HEK293 (cell line): ENCODE data around the gene TRPC6.

Experiments
- CTCF ChIA-PET: fragments of 350-600 bp; formaldehyde crosslinking; extraction: SDS; loops from one replicate; lab custom pipeline; 2021; ENCODE audit warnings: antibody characterized with exemption; lab: Yijun Ruan, JAX
- POLR2A ChIA-PET: fragments of 300-600 bp; formaldehyde crosslinking; extraction: SDS; loops from one replicate; lab custom pipeline; 2020; ENCODE audit warnings: antibody characterized with exemption, inconsistent platforms; lab: Yijun Ruan, JAX
- H3K27ac ChIP-seq: fragments of 200-500 bp; sonication (Bioruptor generic); 2 replicates; pipeline ENCODE4 v1.5.1; 2014; ENCODE audit warnings: low read depth, low read length, control low read depth, inconsistent platforms; ENCODE audit errors: extremely low read depth
- H3K36me3 ChIP-seq, 2 experiments: fragments of 200-500 bp in 1 of 2; sonication (Bioruptor generic) in 1 of 2; 1 replicate in 1 of 2; 2 replicates in 1 of 2; pipeline ENCODE4 v1.5.1; 2014 to 2017; ENCODE audit warnings: inconsistent platforms in 2 of 2, low read length in 2 of 2; ENCODE audit not compliant: control insufficient read depth in 2 of 2, insufficient read depth in 1 of 2
- H3K4me1 ChIP-seq: fragments of 200-500 bp; sonication (Bioruptor generic); 2 replicates; pipeline ENCODE4 v1.5.1; 2014; ENCODE audit warnings: mild to moderate bottlenecking, low read length, inconsistent platforms; ENCODE audit not compliant: control insufficient read depth, insufficient read depth
- H3K4me3 ChIP-seq: 2 replicates; pipeline ENCODE4 v1.5.1; 2011; ENCODE audit warnings: low read depth, mild to moderate bottlenecking, control low read depth, low read length, moderate library complexity
- H3K9me3 ChIP-seq: fragments of 200-500 bp; sonication (Bioruptor generic); 2 replicates; pipeline ENCODE4 v1.5.1; 2014; ENCODE audit warnings: low read depth, low read length, inconsistent platforms; ENCODE audit not compliant: control insufficient read depth, insufficient read depth
- BCL11B ChIP-seq: fragments of 450-650 bp; formaldehyde crosslinking; IDR thresholded peaks from 2 replicates; pipeline ENCODE4 v1.5.1; 2016; ENCODE audit warnings: low read depth, missing biosample characterization, missing genetic modification characterization
- GLIS2 ChIP-seq: fragments of 450-650 bp; formaldehyde crosslinking; IDR thresholded peaks from 2 replicates; pipeline ENCODE4 v1.5.1; 2016; ENCODE audit warnings: missing biosample characterization, missing genetic modification characterization
- MEIS1 ChIP-seq: sonication (generic); formaldehyde crosslinking; IDR thresholded peaks from 2 replicates; pipeline ENCODE4 v1.8.1; 2022; ENCODE audit warnings: missing genetic modification reagents, mild to moderate bottlenecking, borderline replicate concordance
- PRDM6 ChIP-seq: fragments of 450-650 bp; formaldehyde crosslinking; IDR thresholded peaks from 2 replicates; pipeline ENCODE4 v1.5.1; 2017; ENCODE audit warnings: missing biosample characterization, missing genetic modification characterization
- SP3 ChIP-seq: fragments of 450-650 bp; formaldehyde crosslinking; IDR thresholded peaks from 2 replicates; pipeline ENCODE4 v1.5.1; 2016; ENCODE audit warnings: missing biosample characterization, missing genetic modification characterization
- ZFP37 ChIP-seq: fragments of 450-650 bp; formaldehyde crosslinking; IDR thresholded peaks from 2 replicates; pipeline ENCODE4 v1.5.1; 2016; ENCODE audit warnings: missing biosample characterization, missing genetic modification characterization
- ZNF155 ChIP-seq: fragments of 450-650 bp; formaldehyde crosslinking; IDR thresholded peaks from 2 replicates; pipeline ENCODE4 v1.5.1; 2016; ENCODE audit warnings: missing biosample characterization, missing genetic modification characterization
- ZNF19 ChIP-seq: fragments of 450-650 bp; formaldehyde crosslinking; IDR thresholded peaks from 2 replicates; pipeline ENCODE4; 2016; ENCODE audit warnings: missing biosample characterization, missing genetic modification characterization, low read depth
- ZNF23 ChIP-seq: fragments of 450-650 bp; formaldehyde crosslinking; IDR thresholded peaks from 2 replicates; pipeline ENCODE4 v1.5.1; 2016; ENCODE audit warnings: missing biosample characterization, missing genetic modification characterization, borderline replicate concordance
- ZNF433 ChIP-seq: fragments of 450-650 bp; formaldehyde crosslinking; IDR thresholded peaks from 2 replicates; pipeline ENCODE4 v1.5.1; 2016; ENCODE audit warnings: missing biosample characterization, missing genetic modification characterization, low read depth
- ZNF548 ChIP-seq: fragments of 450-650 bp; formaldehyde crosslinking; IDR thresholded peaks from 2 replicates; pipeline ENCODE4 v1.5.1; 2016; ENCODE audit warnings: missing biosample characterization, missing genetic modification characterization
- ZNF558 ChIP-seq: fragments of 450-650 bp; formaldehyde crosslinking; IDR thresholded peaks from 2 replicates; pipeline ENCODE4 v1.5.1; 2016; ENCODE audit warnings: missing biosample characterization, missing genetic modification characterization
- ZNF843 ChIP-seq: fragments of 450-650 bp; formaldehyde crosslinking; IDR thresholded peaks from 2 replicates; pipeline ENCODE4 v1.5.1; 2016; ENCODE audit warnings: missing biosample characterization, missing genetic modification characterization
- ZSCAN5A ChIP-seq: fragments of 450-650 bp; formaldehyde crosslinking; IDR thresholded peaks from 2 replicates; pipeline ENCODE4 v1.5.1; 2016; ENCODE audit warnings: missing biosample characterization, missing genetic modification characterization
- TF ChIP-seq, protein P1 (sequence below): fragments of 450-650 bp; formaldehyde crosslinking; optimal IDR thresholded peaks from 2 replicates; pipeline ENCODE3; 2016; ENCODE audit warnings: missing biosample characterization, mild to moderate bottlenecking, missing genetic modification characterization
- TF ChIP-seq, protein P2 (sequence below): sonication (generic); formaldehyde crosslinking; IDR thresholded peaks from 2 replicates; pipeline ENCODE4 v1.8.1; 2022; ENCODE audit warnings: mild to moderate bottlenecking, moderate library complexity, missing genetic modification reagents
- TF ChIP-seq, protein P3 (sequence below): fragments of 450-650 bp; formaldehyde crosslinking; IDR thresholded peaks from 2 replicates; pipeline ENCODE4 v1.5.1; 2016; ENCODE audit warnings: missing biosample characterization, missing genetic modification characterization
- TF ChIP-seq, protein P4 (sequence below): fragments of 450-650 bp; formaldehyde crosslinking; IDR thresholded peaks from 2 replicates; pipeline ENCODE4 v1.5.1; 2016; ENCODE audit warnings: missing biosample characterization, missing genetic modification characterization
- TF ChIP-seq, protein P5 (sequence below): fragments of 450-650 bp; formaldehyde crosslinking; IDR thresholded peaks from 2 replicates; pipeline ENCODE4 v1.5.1; 2016; ENCODE audit warnings: missing biosample characterization, missing genetic modification characterization

Gene TRPC6

DNA sequence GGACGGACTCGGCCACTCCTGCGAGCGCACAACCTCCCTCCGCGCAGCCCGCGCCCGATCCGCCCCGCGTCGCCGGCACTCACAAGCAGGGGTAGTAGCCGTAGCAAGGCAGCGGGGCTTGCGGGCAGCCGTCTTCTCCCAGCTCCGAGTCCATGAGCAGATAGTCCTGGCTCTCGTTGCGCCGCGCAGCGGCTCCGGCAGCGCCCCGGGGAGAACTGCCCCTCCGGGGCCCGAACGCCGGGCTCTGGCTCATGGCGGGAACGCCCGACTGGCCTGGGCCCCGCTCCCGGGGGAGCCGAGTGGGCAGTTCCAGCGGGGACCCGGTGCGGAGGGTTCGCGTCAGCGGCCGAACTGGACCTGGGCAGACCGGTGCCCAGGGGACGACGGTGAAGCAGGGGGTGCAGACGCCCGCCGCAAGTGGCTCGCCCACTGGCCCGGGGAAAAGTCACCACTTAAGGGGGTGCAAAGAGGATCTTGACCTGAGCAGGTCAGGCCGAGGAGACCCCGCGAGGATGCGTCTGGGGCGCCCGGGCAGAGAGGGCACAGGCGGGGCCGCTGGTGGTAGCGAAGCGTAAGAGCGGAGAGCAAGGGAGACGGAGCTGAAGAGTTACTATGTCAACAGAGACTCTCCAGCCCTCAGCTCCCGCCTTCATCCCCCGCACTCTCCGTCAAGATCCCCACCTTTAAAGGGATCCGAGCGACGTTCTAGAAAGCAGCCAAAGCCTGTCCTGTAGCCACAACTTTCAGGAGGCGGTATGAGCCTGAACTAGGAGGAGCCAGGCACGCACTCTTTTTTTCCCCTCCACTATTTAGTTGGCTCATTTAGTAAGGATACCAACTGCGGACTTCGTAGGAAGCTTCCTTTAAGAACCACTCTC lies at the start of gene TRPC6:
Gene TRPC6, minus strand, starts transcription at position 757 of the 878 bp plus-strand sequence. Its CDS starts 504 bp downstream, at position 253.
- no peaks in the 10 kb centered on the region for H3K36me3 ChIP-seq
- H3K27ac ChIP-seq = no peak within 1 kb of the TSS
- H3K4me1 ChIP-seq = no peaks in the 10 kb centered on the region
- TF ChIP-seq, protein P1, sequence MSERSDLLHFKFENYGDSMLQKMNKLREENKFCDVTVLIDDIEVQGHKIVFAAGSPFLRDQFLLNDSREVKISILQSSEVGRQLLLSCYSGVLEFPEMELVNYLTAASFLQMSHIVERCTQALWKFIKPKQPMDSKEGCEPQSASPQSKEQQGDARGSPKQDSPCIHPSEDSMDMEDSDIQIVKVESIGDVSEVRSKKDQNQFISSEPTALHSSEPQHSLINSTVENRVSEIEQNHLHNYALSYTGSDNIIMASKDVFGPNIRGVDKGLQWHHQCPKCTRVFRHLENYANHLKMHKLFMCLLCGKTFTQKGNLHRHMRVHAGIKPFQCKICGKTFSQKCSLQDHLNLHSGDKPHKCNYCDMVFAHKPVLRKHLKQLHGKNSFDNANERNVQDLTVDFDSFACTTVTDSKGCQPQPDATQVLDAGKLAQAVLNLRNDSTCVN (tag by site-specific recombination) = peak; percentile 14
- TF ChIP-seq, protein P2, sequence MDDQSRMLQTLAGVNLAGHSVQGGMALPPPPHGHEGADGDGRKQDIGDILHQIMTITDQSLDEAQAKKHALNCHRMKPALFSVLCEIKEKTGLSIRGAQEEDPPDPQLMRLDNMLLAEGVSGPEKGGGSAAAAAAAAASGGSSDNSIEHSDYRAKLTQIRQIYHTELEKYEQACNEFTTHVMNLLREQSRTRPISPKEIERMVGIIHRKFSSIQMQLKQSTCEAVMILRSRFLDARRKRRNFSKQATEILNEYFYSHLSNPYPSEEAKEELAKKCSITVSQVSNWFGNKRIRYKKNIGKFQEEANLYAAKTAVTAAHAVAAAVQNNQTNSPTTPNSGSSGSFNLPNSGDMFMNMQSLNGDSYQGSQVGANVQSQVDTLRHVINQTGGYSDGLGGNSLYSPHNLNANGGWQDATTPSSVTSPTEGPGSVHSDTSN = peak; percentile 49; the same call in 1 of the 2 replicates
- no peak for TF ChIP-seq ZNF558
- CTCF ChIA-PET = no interaction called here
- no peaks in the 10 kb centered on the region for H3K9me3 ChIP-seq
- H3K4me3 ChIP-seq = peak within 1 kb of the TSS; percentile 60
- POLR2A ChIA-PET = no interaction called here

GRCh38 chr11:101620026-101620425 lies 36.2 kb upstream of the TRPC6 start:
- Histone ChIP-seq H3K36me3 (no peaks in the 10 kb centered on the region), H3K9me3 (no peaks in the 10 kb centered on the region), H3K4me1 (no peaks in the 10 kb centered on the region), H3K27ac (no peak overlapping the region), H3K4me3 (no peak overlapping the region)
- ChIA-PET CTCF (interaction anchor here (1.7 kb wide), 1 partner anchor 163 kb away, joined by 7 read pairs; no protein-coding TSS in a partner anchor), POLR2A (interaction anchor here (0.5 kb wide), 1 partner anchor 53 kb away, joined by 5 read pairs; no protein-coding TSS in a partner anchor)
- TF ChIP-seq, protein P3, sequence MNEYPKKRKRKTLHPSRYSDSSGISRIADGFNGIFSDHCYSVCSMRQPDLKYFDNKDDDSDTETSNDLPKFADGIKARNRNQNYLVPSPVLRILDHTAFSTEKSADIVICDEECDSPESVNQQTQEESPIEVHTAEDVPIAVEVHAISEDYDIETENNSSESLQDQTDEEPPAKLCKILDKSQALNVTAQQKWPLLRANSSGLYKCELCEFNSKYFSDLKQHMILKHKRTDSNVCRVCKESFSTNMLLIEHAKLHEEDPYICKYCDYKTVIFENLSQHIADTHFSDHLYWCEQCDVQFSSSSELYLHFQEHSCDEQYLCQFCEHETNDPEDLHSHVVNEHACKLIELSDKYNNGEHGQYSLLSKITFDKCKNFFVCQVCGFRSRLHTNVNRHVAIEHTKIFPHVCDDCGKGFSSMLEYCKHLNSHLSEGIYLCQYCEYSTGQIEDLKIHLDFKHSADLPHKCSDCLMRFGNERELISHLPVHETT (tag by site-specific recombination) = no peak
- TF ChIP-seq ZNF155 (tag by site-specific recombination) = no peak
- TF ChIP-seq BCL11B (tag by site-specific recombination) = no peak
- no peak for TF ChIP-seq PRDM6 (tag by site-specific recombination)
- TF ChIP-seq ZNF23 = no peak
- no peak for TF ChIP-seq ZFP37 (tag by site-specific recombination)
- no peak for TF ChIP-seq GLIS2 (tag by site-specific recombination)
- TF ChIP-seq ZNF19 (tag by site-specific recombination) = no peak
- TF ChIP-seq ZNF548 (tag by site-specific recombination) = no peak
- no peak for TF ChIP-seq SP3
- TF ChIP-seq ZNF433 (tag by site-specific recombination) = no peak
- TF ChIP-seq, protein P4, sequence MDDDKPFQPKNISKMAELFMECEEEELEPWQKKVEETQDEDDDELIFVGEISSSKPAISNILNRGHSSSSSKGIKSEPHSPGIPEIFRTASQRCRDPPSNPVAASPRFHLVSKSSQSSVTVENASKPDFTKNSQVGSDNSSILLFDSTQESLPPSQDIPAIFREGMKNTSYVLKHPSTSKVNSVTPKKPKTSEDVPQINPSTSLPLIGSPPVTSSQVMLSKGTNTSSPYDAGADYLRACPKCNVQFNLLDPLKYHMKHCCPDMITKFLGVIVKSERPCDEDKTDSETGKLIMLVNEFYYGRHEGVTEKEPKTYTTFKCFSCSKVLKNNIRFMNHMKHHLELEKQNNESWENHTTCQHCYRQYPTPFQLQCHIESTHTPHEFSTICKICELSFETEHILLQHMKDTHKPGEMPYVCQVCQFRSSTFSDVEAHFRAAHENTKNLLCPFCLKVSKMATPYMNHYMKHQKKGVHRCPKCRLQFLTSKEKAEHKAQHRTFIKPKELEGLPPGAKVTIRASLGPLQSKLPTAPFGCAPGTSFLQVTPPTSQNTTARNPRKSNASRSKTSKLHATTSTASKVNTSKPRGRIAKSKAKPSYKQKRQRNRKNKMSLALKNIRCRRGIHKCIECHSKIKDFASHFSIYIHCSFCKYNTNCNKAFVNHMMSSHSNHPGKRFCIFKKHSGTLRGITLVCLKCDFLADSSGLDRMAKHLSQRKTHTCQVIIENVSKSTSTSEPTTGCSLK = no peak
- TF ChIP-seq, protein P5, sequence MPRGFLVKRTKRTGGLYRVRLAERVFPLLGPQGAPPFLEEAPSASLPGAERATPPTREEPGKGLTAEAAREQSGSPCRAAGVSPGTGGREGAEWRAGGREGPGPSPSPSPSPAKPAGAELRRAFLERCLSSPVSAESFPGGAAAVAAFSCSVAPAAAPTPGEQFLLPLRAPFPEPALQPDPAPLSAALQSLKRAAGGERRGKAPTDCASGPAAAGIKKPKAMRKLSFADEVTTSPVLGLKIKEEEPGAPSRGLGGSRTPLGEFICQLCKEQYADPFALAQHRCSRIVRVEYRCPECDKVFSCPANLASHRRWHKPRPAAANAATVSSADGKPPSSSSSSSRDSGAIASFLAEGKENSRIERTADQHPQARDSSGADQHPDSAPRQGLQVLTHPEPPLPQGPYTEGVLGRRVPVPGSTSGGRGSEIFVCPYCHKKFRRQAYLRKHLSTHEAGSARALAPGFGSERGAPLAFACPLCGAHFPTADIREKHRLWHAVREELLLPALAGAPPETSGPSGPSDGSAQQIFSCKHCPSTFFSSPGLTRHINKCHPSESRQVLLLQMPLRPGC (tag by site-specific recombination) = no peak
- no peak for TF ChIP-seq MEIS1 (CRISPR knock-in tag)
- TF ChIP-seq, protein P1 (tag by site-specific recombination) = no peak
- TF ChIP-seq ZSCAN5A = no peak
- no peak for TF ChIP-seq ZNF843
